Progenitor cell of endocrine pancreas (in vitro differentiated cells): ENCODE measurements around the gene IGFALS. TPM values are rescaled to one million over a fixed set of nuclear protein-coding genes. Genes with fewer than 3 reads are reported as not detected.

Experiments used
- DNase-seq: peaks from one replicate; pipeline ENCODE4 v3.0.0; 2021; ENCODE audit warnings: low spot score; ENCODE audit not compliant: unreplicated experiment
- H3K27ac Mint-ChIP-seq: 2 replicates; pipeline ENCODE4 v1.8.0; 2021; ENCODE audit warnings: mild to moderate bottlenecking, moderate library complexity, mixed read lengths
- H3K27me3 Mint-ChIP-seq: 2 replicates; pipeline ENCODE4 v1.8.0; 2021; ENCODE audit warnings: mixed read lengths
- H3K36me3 Mint-ChIP-seq: 2 replicates; pipeline ENCODE4 v1.8.0; 2022; ENCODE audit warnings: mixed read lengths; ENCODE audit not compliant: insufficient read depth
- H3K4me1 Mint-ChIP-seq: 2 replicates; pipeline ENCODE4 v1.8.0; 2021; ENCODE audit warnings: low read depth, mixed read lengths
- H3K4me3 Mint-ChIP-seq: 2 replicates; pipeline ENCODE4 v1.8.0; 2021; ENCODE audit warnings: low read depth, mild to moderate bottlenecking, moderate library complexity, mixed read lengths
- H3K9me3 Mint-ChIP-seq: 2 replicates; pipeline ENCODE4 v1.8.0; 2021; ENCODE audit warnings: low read depth, mixed read lengths
- total RNA-seq: library from RNA; stranded (reverse); gene quantifications from 2 replicates; pipeline ENCODE4 v1.2.1, GENCODE V29; 2021
- TF ChIP-seq, protein P1 (sequence below): fragments of 200-600 bp; sonication (generic); IDR thresholded peaks from one replicate; pipeline ENCODE4 v1.5.0; 2021; ENCODE audit warnings: antibody characterized with exemption, mild to moderate bottlenecking; ENCODE audit not compliant: unreplicated experiment

Gene IGFALS
- total RNA-seq, 1 donor from 2014 or later = 1.2 TPM

DNA sequence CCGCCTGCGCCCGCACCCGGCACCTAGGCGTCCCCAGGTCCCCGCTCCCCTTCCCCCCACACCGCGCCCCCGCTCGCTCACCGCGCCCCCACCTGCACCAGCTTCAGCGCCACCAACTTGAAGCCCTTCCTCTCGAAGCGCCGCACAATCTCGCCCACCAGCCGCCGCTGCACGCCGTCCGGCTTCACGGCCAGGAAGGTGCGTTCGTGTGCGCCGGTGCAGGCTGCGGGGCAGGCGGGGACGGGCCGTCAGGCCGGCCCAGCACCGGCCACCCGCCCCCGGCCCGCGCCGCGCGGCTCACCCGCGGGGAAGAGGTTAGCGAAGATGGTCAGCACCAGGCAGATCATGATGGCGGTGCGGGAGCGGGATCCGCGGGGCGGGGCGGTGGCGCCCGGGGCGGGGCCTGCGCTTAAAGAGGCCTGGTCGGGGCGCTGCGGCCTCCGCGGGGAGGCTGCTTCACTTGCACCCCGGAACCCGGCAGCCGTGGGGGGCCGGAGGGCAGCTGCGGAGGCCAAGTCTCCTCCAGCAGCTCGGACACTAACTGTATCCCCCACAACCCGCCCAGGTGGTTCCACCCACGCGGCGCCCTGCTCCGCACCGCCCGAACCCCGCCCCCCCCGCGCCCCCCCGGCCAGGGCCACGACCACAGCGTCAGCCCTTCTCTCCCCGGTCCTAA is 22.2 kb downstream of the IGFALS start, which contains the start of gene NME3:
TSS of gene NME3 (minus strand) at position 356 of the 676 bp plus-strand sequence. CDS start at position 347, 9 bp downstream.
- Mint-ChIP-seq H3K27ac (peak within 1 kb of the TSS; percentile 98), H3K4me1 (peaks cover 9% of the 10 kb centered on the region), H3K36me3 (peaks cover 4% of the 10 kb centered on the region), H3K4me3 (peak within 1 kb of the TSS; percentile 94), H3K9me3 (no peaks in the 10 kb centered on the region), H3K27me3 (no peaks in the 10 kb centered on the region)
- DNase-seq = no peak
- TF ChIP-seq, protein P1, sequence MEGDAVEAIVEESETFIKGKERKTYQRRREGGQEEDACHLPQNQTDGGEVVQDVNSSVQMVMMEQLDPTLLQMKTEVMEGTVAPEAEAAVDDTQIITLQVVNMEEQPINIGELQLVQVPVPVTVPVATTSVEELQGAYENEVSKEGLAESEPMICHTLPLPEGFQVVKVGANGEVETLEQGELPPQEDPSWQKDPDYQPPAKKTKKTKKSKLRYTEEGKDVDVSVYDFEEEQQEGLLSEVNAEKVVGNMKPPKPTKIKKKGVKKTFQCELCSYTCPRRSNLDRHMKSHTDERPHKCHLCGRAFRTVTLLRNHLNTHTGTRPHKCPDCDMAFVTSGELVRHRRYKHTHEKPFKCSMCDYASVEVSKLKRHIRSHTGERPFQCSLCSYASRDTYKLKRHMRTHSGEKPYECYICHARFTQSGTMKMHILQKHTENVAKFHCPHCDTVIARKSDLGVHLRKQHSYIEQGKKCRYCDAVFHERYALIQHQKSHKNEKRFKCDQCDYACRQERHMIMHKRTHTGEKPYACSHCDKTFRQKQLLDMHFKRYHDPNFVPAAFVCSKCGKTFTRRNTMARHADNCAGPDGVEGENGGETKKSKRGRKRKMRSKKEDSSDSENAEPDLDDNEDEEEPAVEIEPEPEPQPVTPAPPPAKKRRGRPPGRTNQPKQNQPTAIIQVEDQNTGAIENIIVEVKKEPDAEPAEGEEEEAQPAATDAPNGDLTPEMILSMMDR = no peak

DNA sequence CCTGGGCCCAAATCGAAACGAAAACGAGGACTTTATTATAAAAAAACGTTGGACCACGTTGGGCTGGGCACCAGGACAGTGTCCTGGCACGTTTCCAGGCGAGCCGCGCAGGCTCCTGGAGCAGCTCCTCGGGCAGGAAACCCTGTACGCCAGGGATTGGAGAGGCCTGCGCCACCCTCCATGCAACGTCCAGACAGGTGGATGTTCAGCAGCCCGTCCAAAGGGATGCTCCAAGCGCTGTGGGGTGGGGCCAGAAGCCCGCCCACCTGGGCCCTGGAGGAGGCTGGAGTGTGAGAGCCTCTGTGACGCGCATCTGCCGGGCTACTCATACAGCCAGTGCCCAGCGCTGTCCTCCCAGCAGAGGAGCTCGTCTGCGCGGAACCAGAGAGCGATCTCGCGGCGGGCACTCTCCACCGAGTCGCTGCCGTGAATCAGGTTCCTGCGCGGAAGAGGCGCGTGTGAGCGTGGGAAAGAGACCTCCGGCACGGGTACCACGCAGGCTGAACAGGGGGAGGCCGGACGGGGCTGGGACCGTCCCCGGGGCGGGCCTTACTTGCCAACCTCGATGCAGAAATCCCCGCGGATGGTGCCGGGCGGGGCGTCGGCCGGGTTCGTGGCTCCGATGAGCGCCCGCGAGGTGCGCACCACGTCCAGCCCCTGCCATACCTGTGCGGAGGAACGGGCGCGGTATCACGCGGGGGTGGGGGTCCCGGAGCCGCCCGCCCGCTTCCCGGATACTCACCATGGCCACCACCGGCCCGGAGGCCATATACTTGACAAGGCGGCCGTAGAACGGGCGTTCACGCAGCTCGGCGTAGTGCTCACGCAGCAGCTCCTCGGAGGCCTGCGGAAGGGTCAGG is 22.9 kb downstream of the IGFALS start:
- H3K4me1 Mint-ChIP-seq = peaks cover 9% of the 10 kb centered on the region
- peaks cover 4% of the 10 kb centered on the region for H3K36me3 Mint-ChIP-seq
- H3K27ac Mint-ChIP-seq = peak overlapping the region; percentile 29
- TF ChIP-seq, protein P1 = no peak
- H3K27me3 Mint-ChIP-seq = no peaks in the 10 kb centered on the region
- H3K9me3 Mint-ChIP-seq = no peaks in the 10 kb centered on the region
- H3K4me3 Mint-ChIP-seq = peak overlapping the region; percentile 94
- no peak for DNase-seq

DNA sequence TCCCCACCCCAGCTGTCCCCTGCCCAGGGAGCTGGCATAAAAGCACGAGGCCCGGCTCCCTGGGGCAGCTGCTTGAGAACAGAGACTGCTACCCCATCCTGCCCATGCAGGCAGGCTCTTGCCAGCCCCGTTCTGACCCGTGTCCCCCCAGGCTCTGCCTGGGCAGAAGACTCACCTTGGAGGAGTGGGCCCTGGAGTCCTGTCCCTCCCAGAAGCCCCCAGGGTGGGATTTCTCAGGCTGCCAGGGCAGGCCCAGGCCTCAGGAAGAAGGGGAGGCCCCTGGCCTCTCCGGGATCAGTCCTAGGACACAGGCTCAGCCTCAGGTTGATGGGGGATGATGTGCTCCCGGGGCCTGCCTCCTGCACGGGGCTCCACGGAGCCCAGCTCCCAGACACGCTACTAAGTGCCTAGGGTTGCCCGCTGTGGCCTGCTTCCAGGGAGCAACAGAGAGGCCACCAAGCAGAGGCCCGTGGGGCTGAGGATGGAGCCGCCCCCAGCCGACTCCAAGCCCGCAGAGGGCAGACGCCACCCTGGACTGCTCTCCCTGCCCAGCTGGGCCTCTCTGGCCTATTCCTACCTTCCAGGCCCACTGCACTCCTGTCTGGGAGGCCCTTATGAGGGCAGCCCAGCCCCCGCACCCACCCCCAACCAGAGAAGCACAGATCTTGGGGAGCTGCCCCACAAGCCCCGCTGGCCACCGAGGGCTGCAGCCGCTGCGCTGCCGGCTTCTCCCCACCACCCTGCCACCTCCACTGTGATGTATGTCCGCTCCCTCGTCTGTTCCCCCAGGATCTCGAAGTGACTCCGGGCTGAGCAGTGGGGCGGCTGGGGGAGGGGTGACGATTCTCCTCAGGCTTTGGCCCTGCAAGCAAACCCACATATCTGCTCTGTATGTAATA is 23.9 kb downstream of the IGFALS start:
- DNase-seq = no peak
- H3K36me3 Mint-ChIP-seq = peaks cover 4% of the 10 kb centered on the region
- H3K4me1 Mint-ChIP-seq = peaks cover 9% of the 10 kb centered on the region
- H3K4me3 Mint-ChIP-seq = peak overlapping the region; percentile 94
- no peaks in the 10 kb centered on the region for H3K9me3 Mint-ChIP-seq
- H3K27me3 Mint-ChIP-seq = no peaks in the 10 kb centered on the region
- TF ChIP-seq, protein P1 = no peak
- H3K27ac Mint-ChIP-seq = no peak overlapping the region

DNA sequence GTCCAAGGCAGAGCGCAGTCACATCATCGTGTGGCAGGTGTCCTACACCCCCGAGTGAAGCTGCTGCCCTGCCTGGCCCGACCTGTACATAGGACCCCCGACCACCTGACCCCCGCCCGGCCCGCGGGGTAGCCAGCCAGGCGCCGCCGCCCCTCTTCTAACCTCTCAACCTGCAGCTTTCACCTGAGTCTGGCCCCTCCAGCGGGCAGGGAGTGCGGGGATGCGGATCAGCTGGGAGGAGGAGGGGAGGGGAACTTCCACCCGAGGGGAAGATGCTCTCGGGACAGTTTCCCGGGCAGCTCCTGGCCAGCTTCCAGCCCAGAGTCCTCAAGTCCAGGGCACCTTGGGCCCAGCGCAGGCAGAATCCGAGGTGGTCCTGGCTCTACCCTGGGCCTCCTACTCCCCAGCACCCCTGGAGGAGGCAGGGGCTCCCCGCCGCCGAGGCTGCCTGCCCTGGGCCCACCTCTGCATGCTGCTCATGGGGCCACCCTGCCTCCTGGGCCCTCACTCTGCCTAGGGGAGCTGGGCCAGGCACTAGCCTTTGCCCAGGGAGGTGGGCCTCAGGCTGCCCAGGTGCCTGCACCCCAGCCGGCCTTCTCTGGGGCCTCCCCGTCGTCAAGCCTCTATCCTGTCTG is 24.6 kb downstream of the IGFALS start:
- Mint-ChIP-seq H3K4me1 (peaks cover 9% of the 10 kb centered on the region), H3K27ac (no peak overlapping the region), H3K36me3 (peaks cover 4% of the 10 kb centered on the region)

More for the DNA sequence above, 24.6 kb downstream of the IGFALS start:
- TF ChIP-seq, protein P1 = no peak
- DNase-seq = no peak
- Mint-ChIP-seq H3K9me3 (no peaks in the 10 kb centered on the region), H3K27me3 (no peaks in the 10 kb centered on the region), H3K4me3 (no peak overlapping the region)
